Cardiac fibroblast (primary cell): ENCODE results near the gene IL13.
"Not testable (repeated sequence)": the region's sequence is repeated elsewhere in the genome, so short reads cannot be mapped to it uniquely, and the experiment has no call there.

Source experiments
- DNase-seq, 2 donors: peaks; one replicate each; pipeline versions ENCODE4 v3.0.0 to v3.0.0-alpha.2; 2010; ENCODE audit warnings: low read depth in 2 of 2
- H3K4me3 ChIP-seq, 2 donors: replicated peaks in 1 of 2; 1 replicate in 1 of 2; 2 replicates in 1 of 2; pipeline ENCODE4 v1.5.1; 2011; ENCODE audit warnings: low read depth in 2 of 2, low read length in 2 of 2, mild to moderate bottlenecking in 2 of 2, moderate library complexity in 1 of 2
- CTCF ChIP-seq: IDR thresholded peaks from one replicate; pipeline ENCODE4 v1.5.1; 2011; ENCODE audit warnings: low read depth, mild to moderate bottlenecking, low read length, inconsistent platforms

IL13 gene

DNA sequence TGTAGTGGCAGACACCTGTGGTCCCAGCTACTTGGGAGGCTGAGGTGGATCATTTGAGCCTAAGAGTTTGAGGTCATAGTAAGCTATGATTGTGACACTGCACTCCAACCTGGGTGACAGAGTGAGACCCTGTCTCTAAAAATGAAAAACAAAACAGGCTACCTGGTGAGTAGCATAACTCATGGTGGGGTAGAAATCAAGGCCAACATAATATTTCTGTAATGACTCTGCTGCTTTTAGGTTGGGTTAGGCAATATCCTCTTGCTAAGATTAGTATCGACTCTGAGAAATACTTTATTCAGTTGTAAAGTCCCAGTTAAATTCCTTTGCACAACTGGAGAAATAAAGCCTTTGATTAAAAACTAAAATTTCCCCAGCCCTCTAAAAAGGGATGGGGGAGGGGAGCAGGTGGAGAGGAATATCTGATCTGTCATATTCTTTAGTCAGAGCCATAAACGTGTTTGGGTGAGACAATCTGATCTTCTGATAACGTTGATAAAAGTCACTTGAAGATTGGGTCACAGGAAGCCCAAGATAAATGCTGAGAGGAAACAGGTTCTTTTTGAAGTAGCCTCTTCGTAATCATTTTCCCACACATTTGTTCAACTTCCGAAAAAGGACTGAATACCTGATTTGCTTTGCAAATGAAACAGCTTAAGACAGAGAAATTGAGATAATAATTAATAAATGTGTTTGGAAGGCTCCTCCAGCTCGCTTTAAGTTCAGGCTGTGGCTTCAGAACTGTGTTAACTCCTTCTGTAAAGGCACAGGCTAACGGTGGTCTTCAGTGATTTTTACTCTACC lies 30.8 kb downstream of the IL13 start:
- peak; percentile 38 to 55 for DNase-seq
- no peak for TF ChIP-seq CTCF
- no peak overlapping the region for H3K4me3 ChIP-seq

GRCh38 chr5:132689513-132689912 lies 31.5 kb downstream of the IL13 start:
- no peak for TF ChIP-seq CTCF
- no peak overlapping the region for H3K4me3 ChIP-seq
- no peak for DNase-seq

DNA sequence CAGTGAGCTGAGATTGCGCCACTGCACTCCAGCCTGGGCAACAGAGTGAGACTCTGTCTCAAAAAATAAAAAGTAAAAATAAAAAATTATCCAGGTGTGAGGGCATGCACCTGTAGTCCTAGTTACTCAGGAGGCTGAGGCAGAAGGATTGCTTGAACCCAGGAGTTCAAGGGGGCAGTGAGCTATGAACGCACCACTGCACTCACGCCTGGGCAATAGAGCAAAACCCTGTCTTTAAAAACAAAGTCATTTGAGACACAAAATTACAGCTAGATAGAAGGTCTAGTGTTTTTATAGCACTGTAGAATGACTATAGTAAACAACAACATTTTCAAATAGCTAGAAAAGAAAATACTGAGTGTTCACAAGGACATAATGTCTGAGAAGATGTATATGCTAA lies 32.2 kb downstream of the IL13 start:
- DNase-seq = no peak
- TF ChIP-seq CTCF = no peak
- no peak overlapping the region for H3K4me3 ChIP-seq

DNA sequence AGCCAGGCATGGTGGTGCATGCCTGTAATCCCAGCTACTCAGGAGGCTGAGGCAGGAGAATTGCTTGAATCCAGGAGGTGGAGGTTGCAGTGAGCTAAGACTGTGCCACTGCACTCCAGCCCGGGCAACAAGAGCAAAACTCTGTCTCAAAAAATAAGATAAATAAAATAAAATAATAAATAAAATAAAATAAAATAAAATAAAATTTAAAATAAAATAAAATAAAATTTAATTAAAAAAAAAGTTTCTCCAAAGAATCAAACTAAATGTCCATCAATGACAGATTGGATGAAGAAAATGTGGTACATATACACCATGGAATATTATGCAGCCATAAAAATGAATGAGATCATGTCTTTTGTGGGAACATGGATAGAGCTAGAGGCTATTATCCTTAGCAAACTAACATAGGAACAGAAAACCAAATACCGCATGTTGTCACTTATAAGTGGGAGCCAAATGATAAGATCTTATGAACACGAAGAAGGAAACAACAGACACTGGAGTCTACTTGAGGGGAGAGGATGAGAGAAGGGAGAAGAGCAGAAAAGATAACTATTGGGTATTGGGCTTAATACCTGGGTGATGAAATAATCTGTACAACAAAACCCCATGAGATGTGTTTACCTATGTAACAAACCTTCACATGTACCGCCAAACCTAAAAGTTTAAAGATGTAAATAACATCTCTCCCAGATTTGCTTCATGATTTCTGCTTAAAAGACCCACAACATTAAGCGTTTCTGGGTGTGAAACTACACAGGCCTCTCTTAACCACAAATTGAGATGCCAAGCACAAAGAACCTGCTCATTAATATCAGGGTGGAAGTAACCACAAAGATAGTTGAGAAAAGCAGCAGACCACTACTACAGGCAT lies 34.0 kb downstream of the IL13 start:
- DNase-seq, H3K4me3 ChIP-seq: not testable (repeated sequence)

DNA sequence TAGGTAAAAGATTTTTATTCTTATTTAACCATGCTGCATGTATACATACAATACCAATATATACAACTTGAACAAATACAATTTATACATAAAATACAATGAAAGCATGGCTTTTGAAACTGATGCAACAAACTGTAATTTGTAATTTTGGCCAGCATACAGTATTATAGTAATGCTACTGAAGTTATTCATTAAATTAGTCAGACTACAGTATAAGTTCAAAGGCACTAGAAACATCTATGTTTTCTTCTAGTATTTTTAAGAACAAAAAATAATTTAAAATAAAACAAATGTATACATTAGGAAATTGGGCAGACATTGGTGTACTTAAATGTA lies 34.6 kb downstream of the IL13 start:
- no peak for TF ChIP-seq CTCF

DNA sequence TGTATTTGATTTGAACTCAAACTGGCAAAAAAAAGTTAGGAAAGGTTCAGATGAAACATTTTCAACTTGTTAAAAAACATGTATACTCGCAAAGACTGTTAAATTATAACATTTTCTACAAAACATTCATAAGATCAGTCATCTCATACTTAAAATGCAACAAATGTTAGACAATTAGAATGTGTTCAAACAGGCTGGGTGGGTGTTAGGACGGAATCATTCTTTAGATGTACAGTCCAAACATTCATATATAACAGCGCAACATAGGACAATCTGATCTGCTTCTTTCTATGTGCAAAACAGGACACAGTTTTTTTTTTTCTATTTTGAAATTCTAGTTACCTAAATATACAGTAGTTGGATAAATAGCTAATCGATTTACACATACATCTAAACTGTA lies 38.0 kb downstream of the IL13 start:
- no peak for TF ChIP-seq CTCF
- H3K4me3 ChIP-seq = no peak overlapping the region
- no peak for DNase-seq

More for the DNA sequence above, 34.6 kb downstream of the IL13 start:
- no peak overlapping the region for H3K4me3 ChIP-seq
- DNase-seq = no peak

DNA sequence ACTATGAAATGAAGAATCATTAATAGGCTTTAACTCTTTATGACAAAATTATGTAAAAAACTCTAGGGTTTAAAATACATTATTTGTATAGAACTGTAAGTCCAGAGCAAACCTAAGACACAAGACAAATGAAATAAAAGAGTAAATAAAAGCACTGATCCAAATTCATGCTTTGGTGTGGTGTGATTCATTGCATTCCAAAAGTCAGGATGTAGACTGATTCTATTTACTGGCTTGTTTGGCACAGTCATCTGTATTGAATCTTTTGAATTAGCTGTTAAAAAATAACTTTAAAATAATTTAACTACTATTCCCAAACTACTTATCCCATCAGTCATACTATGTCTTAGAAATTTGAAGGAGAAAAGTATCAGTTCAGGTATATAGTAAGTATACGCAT lies 46.9 kb downstream of the IL13 start:
- peak; percentile 25 to 52 for DNase-seq

More for the DNA sequence above, 46.9 kb downstream of the IL13 start:
- TF ChIP-seq CTCF = no peak
- H3K4me3 ChIP-seq = no peak overlapping the region
